ENCODE measurements around the gene ELAVL2.

ELAVL2 gene

DNA sequence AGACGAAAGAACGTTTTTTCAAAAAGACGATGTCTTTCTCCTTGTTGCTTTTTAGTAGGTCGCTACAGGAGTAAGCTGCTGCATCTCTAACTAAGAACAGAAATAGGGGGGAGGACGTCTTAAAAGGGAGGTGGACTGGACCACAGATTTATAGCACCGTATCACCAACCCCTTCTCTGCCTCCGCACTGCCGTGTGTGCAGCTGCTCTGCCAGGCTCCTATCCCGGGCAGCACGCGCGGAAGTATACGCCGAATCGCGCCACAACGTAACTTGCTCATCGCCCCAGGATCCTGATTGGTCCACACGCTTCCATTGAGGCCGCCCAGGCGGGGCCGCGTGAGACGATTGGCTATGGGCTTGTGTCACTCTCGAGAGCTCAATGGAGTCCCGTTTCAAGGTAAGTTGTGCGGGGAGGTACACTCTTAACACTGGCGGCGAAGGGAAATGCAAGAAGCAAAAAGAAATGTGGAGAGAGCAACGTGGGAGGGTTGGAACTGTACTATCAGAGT, at the start of gene ELAVL2:
Gene ELAVL2 (minus strand): TSS at position 121 of the 510 bp plus-strand sequence. CDS start 64,006 bp downstream, outside the sequence.
- DNase-seq: peak; percentile 93

GRCh38 chr9:23858234-23858633, 32.2 kb upstream of the ELAVL2 start:
- no peak for DNase-seq

DNA sequence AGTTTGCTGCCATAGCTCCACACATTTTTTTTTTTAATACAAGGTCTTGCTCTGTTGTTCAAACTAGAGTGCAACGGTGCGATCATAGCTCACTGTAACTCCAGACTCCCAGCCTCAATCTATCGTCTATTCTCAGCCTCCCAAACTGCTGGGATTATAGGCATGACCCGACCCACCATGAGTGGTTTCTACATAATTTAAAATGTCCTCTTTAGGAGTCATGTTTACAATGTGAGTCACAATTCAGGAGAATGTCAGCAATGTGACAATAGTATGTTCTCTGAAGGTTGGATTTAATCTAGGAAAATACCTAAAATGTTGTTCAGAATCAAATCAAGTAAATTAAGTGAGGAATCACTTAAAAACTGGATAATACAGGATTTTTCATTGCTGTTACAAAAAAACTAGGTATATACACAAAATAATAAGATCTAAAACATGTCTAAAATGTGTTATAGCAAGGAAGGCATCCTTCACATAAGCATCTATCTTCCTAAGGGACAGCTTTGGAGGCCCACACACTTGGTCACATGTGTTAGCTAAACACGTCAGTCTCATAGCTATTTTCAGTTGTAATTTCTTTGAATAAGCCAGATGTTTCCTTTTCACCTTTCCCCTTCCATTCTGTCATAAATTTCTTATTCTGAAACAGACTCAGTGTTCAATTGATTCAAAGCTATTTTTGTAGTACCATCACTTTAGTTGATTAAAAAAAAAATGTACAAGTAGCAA, 30.0 kb upstream of the ELAVL2 start:
- no peak for DNase-seq

DNA sequence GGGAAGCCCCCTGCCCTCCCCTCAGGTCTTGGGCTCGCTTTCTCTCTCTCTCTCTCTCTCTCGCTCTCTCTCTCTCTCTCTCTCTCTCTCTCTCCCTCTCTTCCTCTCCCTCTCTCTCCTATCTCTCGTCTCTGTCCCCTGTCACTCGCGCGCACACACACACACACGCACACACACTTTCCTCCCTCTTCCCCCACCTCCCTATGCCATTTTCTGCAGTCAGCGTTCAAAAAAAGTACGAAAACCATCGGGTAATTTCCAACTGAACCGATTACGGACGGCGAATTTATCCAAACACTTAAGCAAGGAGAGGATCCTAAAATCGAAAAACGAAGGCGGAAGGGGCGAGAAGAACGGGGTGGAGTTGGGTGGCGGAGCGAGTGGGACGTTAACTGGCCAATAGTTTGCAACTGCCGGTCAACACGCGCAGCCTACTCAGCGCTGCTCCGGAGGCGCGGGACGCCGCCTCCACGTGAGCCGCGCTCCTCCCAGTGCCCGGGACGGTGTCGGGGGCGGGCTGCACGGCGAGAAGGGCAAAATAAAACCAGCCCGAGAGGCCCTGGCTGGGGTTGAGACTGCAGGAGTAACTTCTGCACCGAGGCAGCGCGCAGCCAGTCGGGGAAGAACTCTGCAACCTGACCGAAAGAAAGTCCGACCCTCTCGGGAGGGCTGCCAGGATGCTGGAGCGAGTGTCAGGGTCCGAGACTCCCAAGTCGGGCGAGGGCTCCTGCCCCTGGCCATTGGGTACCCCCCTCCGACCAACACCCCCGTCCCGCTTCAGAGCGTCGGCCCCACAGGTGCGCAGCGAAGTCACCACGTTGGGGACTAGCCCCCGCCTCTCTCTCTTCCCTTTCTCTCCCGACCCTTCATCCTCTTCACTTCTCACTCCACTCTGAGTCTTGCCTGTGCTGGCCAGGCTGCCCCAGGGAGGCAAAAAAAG, 24.9 kb upstream of the ELAVL2 start:
- DNase-seq: no peak

DNA sequence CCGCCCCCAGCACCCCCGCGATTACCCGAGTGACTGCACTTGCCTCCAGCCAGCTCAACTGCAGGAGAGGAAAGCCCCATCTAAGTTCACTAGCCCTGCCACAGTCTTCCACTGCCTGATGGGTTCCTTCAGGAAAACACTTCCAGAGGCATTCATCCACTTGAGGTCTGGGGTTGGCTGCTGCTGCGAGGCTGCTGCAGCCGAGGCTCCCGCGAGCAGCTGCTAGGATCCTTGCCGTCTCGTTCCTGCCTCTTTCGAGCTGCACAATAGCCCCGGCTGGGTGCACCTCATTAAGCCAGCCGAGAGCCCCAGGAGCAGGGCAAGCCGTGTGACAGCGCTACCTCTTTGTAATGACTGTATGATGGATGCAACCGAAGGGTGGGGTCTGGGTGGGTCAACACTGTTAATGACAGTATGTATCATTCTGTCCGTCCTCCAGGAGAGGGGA, 24.2 kb upstream of the ELAVL2 start:
- no peak for DNase-seq

GRCh38 chr9:23849379-23850035, 23.5 kb upstream of the ELAVL2 start:
- no peak for DNase-seq

GRCh38 chr9:23842565-23843129, 16.6 kb upstream of the ELAVL2 start:
- no peak for DNase-seq

GRCh38 chr9:23841304-23841703, 15.3 kb upstream of the ELAVL2 start:
- DNase-seq: no peak

DNA sequence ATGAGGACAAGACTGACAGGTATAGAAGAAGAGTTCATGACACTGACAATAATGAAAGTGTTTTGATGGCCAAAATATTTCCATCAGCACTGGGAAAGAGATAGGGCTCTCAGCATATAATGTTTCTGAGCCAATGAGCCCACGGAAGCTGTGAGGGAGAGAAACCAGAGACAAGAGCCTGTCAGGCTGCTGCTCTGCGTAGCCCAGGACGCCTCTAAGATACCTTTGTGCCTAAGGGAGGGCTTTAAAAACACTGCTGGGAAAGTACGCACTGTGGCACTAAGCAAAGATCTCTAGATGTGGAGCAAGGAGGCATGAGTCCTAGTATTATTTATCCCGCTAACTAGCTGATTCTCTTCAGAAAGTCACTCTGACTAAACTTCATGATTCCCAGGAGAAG, 11.0 kb upstream of the ELAVL2 start:
- no peak for DNase-seq

- DNase-seq: no peak
These were observed 5.1 kb upstream of the ELAVL2 start for GRCh38 chr9:23830929-23831730.

GRCh38 chr9:23830476-23830805, 4.4 kb upstream of the ELAVL2 start:
- no peak for DNase-seq

DNA sequence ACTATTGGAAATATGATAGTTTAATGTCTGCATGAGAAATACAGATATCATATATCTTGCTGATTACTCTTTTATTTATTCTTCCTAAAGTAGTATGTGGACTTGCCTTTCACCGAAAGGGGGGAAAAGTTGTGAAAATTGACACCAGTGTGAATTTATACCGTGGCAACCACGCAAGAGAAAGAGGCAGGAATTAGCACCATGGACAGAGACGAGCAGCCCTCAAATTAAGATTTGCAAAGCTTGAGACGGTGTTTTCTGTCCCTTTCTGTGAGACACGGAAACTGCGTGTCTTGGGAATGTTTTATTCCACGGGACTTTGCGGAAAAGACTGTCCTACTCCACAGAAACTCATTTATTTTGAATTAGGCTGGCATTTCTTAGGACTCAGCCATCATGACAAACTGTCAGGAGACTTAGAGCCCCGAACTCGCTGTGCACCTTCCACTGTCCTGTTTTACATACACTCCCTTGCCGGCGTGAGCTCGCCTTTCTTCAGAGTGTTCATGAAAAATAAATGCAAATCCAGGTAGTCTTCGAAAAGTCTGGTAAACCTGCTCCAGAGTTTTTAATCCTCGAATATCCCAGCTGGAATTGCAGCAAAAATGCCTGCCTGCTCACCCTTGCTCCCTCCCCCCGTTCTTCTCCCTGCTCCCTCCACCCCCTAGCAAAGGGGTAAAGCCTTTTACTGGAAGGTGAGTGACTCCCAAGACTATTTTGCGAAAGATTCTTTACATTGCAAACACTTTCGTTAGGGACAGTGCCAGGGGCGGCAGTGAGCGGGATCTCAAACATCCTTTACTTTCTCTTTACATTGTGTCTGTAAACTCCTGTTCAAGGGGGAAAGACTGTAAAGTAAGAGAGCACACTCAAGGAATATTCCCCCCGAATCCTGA, 3.8 kb upstream of the ELAVL2 start:
- DNase-seq: no peak

DNA sequence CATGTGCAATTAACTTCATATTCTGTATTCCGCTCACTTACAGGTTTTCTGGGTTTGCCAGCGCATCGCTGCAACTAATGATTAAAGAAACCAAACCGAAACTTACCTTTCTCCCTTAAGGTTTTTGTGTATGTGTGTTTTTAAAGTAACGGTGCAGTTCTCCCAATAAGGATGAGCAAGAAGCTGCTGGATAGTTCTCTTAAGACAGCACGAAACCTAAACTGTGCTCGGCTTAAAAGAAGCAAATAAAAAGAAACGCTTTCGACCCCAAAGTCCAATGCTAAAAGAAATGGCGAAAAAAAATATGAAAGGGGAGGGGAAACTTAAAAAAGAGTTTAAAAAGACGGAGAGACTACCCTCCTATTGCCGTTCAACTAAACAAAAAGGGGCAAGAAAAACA, 340 bp downstream of the ELAVL2 start:
- no peak for DNase-seq

GRCh38 chr9:23824830-23825591, 1.0 kb downstream of the ELAVL2 start:
- no peak for DNase-seq

- DNase-seq: no peak
These were observed 1.8 kb downstream of the ELAVL2 start for GRCh38 chr9:23823986-23824829.

GRCh38 chr9:23823269-23823668, 2.8 kb downstream of the ELAVL2 start:
- DNase-seq: no peak

DNA sequence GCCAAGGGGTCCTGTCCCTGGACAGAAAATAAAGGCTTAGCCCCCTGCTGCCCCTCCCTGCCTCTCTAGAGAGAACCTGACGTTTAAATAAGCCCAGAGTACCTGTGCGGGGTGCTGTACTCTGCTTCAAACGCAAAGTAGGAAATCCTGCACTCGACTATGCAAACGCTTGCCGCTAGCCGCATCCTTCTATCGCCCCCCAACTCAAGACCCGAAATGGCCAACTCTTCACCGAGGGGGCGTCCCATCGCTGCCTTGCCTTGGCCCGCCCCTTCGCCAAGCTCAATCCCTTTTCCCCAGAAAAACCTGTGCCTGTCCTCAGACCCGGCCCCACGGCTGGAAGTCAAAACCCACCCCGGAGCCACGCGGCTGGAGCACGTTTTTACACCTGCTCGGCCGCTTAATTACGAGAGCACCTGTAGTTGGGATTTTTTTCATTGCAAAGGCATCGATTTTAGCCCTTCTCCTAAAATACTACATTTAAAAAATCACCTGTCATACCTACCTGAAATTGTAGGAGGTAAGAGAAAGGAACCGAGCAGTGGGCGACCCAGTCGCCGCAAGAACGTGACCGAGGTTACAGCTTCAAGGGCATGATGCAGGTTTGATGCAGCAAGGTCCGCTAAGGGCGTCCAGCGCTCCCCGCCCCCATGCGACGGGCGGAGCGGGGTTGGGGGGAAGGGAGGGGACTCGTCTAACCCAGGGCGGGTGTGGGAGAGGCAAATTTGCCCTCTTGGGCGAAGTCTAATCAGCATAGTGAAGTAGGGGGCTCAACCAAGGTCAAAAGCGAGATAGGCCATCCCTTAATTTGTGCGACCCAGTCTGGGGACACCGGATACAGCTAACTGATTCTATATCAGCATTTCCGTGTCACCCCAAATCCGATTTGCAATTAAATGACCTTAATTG, 3.5 kb downstream of the ELAVL2 start:
- DNase-seq: no peak

Data from NCI-H510A (cell line).